Measurements from ENCODE around the gene PROSER2.

Gene PROSER2

DNA sequence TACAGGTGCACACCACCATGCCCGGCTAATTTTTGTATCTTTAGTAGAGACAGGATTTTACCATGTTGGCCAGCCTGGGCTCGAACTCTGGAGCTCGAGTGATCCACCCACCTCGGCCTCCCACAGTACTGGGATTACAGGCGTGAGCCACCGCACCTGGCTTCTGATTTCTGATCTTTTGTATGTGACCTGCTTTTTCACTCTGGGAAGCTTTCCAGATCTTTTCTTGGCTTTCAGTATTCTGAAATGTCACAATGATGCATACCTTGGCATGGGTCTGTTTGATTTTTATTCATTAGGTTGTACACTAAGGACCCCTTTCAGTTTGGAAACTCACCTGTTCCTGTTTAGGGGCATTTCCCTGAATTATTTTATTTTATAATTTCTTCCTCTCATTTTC, 41.6 kb downstream of the PROSER2 start:
- ATAC-seq = no peak
- TF ChIP-seq CSDC2 (CRISPR knock-in tag; IDR thresholded peaks at IDR 0.05) (no peak), RARB (CRISPR knock-in tag; IDR thresholded peaks at IDR 0.05) (no peak), ZNF8 (CRISPR knock-in tag; IDR thresholded peaks at IDR 0.05) (no peak), TCF4 (CRISPR knock-in tag; IDR thresholded peaks at IDR 0.05; ENCODE audit: borderline replicate concordance) (no peak), ZFP3 (CRISPR knock-in tag; IDR thresholded peaks at IDR 0.05) (no peak), ARNTL (CRISPR knock-in tag; IDR thresholded peaks at IDR 0.05; ENCODE audit: borderline replicate concordance, low read depth) (no peak), GLIS3 (CRISPR knock-in tag; IDR thresholded peaks at IDR 0.05) (no peak), ZNF70 (CRISPR knock-in tag; IDR thresholded peaks at IDR 0.05) (no peak), ESRRG (CRISPR knock-in tag; IDR thresholded peaks at IDR 0.05) (no peak), ZNF565 (CRISPR knock-in tag; conservative IDR thresholded peaks at IDR 0.05; ENCODE audit: low read depth) (no peak)
- TF ChIP-seq, protein P1, sequence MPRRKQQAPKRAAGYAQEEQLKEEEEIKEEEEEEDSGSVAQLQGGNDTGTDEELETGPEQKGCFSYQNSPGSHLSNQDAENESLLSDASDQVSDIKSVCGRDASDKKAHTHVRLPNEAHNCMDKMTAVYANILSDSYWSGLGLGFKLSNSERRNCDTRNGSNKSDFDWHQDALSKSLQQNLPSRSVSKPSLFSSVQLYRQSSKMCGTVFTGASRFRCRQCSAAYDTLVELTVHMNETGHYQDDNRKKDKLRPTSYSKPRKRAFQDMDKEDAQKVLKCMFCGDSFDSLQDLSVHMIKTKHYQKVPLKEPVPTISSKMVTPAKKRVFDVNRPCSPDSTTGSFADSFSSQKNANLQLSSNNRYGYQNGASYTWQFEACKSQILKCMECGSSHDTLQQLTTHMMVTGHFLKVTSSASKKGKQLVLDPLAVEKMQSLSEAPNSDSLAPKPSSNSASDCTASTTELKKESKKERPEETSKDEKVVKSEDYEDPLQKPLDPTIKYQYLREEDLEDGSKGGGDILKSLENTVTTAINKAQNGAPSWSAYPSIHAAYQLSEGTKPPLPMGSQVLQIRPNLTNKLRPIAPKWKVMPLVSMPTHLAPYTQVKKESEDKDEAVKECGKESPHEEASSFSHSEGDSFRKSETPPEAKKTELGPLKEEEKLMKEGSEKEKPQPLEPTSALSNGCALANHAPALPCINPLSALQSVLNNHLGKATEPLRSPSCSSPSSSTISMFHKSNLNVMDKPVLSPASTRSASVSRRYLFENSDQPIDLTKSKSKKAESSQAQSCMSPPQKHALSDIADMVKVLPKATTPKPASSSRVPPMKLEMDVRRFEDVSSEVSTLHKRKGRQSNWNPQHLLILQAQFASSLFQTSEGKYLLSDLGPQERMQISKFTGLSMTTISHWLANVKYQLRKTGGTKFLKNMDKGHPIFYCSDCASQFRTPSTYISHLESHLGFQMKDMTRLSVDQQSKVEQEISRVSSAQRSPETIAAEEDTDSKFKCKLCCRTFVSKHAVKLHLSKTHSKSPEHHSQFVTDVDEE (CRISPR knock-in tag; IDR thresholded peaks at IDR 0.05) = no peak
- TF ChIP-seq, protein P2, sequence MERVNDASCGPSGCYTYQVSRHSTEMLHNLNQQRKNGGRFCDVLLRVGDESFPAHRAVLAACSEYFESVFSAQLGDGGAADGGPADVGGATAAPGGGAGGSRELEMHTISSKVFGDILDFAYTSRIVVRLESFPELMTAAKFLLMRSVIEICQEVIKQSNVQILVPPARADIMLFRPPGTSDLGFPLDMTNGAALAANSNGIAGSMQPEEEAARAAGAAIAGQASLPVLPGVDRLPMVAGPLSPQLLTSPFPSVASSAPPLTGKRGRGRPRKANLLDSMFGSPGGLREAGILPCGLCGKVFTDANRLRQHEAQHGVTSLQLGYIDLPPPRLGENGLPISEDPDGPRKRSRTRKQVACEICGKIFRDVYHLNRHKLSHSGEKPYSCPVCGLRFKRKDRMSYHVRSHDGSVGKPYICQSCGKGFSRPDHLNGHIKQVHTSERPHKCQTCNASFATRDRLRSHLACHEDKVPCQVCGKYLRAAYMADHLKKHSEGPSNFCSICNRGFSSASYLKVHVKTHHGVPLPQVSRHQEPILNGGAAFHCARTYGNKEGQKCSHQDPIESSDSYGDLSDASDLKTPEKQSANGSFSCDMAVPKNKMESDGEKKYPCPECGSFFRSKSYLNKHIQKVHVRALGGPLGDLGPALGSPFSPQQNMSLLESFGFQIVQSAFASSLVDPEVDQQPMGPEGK (CRISPR knock-in tag; IDR thresholded peaks at IDR 0.05; ENCODE audit: borderline replicate concordance) = no peak
- TF ChIP-seq, protein P3, sequence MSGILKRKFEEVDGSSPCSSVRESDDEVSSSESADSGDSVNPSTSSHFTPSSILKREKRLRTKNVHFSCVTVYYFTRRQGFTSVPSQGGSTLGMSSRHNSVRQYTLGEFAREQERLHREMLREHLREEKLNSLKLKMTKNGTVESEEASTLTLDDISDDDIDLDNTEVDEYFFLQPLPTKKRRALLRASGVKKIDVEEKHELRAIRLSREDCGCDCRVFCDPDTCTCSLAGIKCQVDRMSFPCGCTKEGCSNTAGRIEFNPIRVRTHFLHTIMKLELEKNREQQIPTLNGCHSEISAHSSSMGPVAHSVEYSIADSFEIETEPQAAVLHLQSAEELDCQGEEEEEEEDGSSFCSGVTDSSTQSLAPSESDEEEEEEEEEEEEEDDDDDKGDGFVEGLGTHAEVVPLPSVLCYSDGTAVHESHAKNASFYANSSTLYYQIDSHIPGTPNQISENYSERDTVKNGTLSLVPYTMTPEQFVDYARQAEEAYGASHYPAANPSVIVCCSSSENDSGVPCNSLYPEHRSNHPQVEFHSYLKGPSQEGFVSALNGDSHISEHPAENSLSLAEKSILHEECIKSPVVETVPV (CRISPR knock-in tag; IDR thresholded peaks at IDR 0.05) = no peak
- TF ChIP-seq, protein P4, sequence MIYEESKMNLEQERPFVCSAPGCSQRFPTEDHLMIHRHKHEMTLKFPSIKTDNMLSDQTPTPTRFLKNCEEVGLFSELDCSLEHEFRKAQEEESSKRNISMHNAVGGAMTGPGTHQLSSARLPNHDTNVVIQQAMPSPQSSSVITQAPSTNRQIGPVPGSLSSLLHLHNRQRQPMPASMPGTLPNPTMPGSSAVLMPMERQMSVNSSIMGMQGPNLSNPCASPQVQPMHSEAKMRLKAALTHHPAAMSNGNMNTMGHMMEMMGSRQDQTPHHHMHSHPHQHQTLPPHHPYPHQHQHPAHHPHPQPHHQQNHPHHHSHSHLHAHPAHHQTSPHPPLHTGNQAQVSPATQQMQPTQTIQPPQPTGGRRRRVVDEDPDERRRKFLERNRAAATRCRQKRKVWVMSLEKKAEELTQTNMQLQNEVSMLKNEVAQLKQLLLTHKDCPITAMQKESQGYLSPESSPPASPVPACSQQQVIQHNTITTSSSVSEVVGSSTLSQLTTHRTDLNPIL (CRISPR knock-in tag; IDR thresholded peaks at IDR 0.05; ENCODE audit: low read depth) = no peak
- TF ChIP-seq, protein P5, sequence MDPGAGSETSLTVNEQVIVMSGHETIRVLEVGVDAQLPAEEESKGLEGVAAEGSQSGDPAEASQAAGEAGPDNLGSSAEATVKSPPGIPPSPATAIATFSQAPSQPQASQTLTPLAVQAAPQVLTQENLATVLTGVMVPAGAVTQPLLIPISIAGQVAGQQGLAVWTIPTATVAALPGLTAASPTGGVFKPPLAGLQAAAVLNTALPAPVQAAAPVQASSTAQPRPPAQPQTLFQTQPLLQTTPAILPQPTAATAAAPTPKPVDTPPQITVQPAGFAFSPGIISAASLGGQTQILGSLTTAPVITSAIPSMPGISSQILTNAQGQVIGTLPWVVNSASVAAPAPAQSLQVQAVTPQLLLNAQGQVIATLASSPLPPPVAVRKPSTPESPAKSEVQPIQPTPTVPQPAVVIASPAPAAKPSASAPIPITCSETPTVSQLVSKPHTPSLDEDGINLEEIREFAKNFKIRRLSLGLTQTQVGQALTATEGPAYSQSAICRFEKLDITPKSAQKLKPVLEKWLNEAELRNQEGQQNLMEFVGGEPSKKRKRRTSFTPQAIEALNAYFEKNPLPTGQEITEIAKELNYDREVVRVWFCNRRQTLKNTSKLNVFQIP (CRISPR knock-in tag; IDR thresholded peaks at IDR 0.05; ENCODE audit: borderline replicate concordance, low read depth) = no peak

DNA sequence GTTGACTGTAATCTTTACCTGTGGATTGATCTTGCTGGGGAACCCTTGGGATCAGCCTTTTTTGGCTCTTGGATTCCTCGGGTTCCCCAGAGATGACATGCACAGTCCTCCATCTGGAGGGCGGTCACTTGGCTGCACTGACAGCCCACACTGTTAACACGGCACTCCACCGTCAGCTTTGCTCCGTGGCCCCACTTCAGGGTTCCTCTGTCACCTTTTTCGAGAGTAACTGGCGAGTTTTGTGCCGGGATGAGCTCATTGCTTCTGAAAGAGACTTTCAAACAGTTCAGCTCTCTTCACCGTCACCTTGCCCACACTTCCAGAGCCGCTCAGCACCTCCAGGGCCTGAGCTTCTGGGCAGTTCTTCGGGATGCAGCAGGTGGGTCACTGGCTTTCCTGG, 42.4 kb downstream of the PROSER2 start:
- no peak for ATAC-seq
- TF ChIP-seq ZNF565 (CRISPR knock-in tag; conservative IDR thresholded peaks at IDR 0.05; ENCODE audit: low read depth) = no peak
- no peak for TF ChIP-seq OSR1 (CRISPR knock-in tag; IDR thresholded peaks at IDR 0.05)
- no peak for TF ChIP-seq PPARA (CRISPR knock-in tag; IDR thresholded peaks at IDR 0.05; ENCODE audit: borderline replicate concordance)
- no peak for TF ChIP-seq ISL1 (CRISPR knock-in tag; IDR thresholded peaks at IDR 0.05)
- no peak for TF ChIP-seq ARNTL (CRISPR knock-in tag; IDR thresholded peaks at IDR 0.05; ENCODE audit: borderline replicate concordance, low read depth)
- no peak for TF ChIP-seq CSDC2 (CRISPR knock-in tag; IDR thresholded peaks at IDR 0.05)
- TF ChIP-seq TCF4 (CRISPR knock-in tag; IDR thresholded peaks at IDR 0.05; ENCODE audit: borderline replicate concordance) = no peak
- no peak for TF ChIP-seq GLIS3 (CRISPR knock-in tag; IDR thresholded peaks at IDR 0.05)
- TF ChIP-seq ZC3H10 (CRISPR knock-in tag; IDR thresholded peaks at IDR 0.05) = no peak
- TF ChIP-seq, protein P4 (CRISPR knock-in tag; IDR thresholded peaks at IDR 0.05; ENCODE audit: low read depth) = no peak
- no peak for TF ChIP-seq ESRRG (CRISPR knock-in tag; IDR thresholded peaks at IDR 0.05)
- no peak for TF ChIP-seq ZNF8 (CRISPR knock-in tag; IDR thresholded peaks at IDR 0.05)
- no peak for TF ChIP-seq ZFP3 (CRISPR knock-in tag; IDR thresholded peaks at IDR 0.05)
- TF ChIP-seq, protein P3 (CRISPR knock-in tag; IDR thresholded peaks at IDR 0.05) = no peak
